ENCODE measurements around the gene COL4A3.

DNA sequence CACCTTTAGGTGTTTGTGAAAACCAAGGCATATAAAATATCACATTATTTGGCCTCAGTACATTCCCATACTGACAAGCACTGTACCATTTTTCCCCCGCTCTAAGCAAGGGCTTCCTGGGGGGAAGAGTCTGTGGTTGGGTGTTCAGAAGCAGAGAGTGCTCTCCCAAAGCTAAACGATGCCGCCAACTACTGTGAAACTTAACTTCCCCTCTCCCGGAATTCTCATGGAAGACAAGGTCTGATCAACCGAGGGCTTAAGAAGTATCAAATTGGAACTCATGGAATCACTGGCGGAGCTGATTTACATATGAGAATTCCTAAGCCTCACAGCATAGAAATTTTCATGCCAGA is 160.2 kb downstream of the COL4A3 start:
- TF ChIP-seq, protein P1, sequence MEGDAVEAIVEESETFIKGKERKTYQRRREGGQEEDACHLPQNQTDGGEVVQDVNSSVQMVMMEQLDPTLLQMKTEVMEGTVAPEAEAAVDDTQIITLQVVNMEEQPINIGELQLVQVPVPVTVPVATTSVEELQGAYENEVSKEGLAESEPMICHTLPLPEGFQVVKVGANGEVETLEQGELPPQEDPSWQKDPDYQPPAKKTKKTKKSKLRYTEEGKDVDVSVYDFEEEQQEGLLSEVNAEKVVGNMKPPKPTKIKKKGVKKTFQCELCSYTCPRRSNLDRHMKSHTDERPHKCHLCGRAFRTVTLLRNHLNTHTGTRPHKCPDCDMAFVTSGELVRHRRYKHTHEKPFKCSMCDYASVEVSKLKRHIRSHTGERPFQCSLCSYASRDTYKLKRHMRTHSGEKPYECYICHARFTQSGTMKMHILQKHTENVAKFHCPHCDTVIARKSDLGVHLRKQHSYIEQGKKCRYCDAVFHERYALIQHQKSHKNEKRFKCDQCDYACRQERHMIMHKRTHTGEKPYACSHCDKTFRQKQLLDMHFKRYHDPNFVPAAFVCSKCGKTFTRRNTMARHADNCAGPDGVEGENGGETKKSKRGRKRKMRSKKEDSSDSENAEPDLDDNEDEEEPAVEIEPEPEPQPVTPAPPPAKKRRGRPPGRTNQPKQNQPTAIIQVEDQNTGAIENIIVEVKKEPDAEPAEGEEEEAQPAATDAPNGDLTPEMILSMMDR (IDR thresholded peaks at IDR 0.05; ENCODE audit: borderline replicate concordance, extremely low read depth, low read length, poor library complexity, severe bottlenecking), result no peak
- TF ChIP-seq EZH2 (IDR thresholded peaks at IDR 0.05; ENCODE audit: borderline replicate concordance, low read depth, low read length, severe bottlenecking), result no peak

All from DND-41 (cell line).